MM.1S (cell line): ENCODE data around the gene SLC25A29.

ENCODE experiments used
- EZH2 ChIP-seq: fragments of 300-600 bp; sonication (generic); optimal IDR thresholded peaks from 2 replicates; pipeline ENCODE3; 2017; ENCODE audit warnings: low read depth, mild to moderate bottlenecking, antibody characterized with exemption, low read length, mixed read lengths
- TF ChIP-seq, protein P1 (sequence below): fragments of 300-600 bp; sonication (generic); IDR thresholded peaks from 2 replicates; pipeline ENCODE4 v1.5.1; 2016; ENCODE audit warnings: antibody characterized with exemption, low read length, mixed read lengths

DNA sequence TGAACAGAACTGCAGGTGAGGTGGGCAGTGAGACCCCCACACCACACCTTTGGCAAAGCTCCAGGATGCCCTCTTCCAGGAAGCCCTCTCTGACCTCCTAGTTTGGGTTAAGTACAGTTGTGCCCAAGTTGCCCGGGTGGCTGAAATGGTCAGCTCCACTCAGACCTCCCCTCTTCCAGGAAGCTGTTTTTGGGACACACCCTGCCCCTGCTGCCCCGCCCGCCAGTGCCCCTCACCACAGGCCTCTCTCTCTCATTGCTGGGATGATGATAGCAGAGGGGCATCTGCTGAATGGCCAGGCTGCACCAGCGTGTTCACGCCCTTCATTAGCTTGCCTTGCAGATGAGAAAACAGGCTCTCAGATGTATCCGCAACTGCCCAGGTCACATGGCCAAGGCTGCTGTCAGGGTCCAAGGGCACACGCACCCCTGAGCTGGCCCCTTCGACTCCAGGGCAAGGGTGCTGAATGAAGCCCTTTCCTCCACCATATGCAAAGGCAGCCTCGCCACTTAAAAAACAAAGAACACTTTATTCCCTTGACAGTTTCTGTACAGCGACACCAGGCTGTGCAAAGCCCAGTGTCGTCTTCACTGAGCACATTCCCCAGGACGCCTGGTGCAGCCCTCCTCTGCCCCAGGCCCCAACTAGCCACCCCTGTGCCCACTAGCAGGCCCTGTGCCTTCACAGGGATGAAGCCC, 15.5 kb downstream of the SLC25A29 start:
- TF ChIP-seq, protein P1, sequence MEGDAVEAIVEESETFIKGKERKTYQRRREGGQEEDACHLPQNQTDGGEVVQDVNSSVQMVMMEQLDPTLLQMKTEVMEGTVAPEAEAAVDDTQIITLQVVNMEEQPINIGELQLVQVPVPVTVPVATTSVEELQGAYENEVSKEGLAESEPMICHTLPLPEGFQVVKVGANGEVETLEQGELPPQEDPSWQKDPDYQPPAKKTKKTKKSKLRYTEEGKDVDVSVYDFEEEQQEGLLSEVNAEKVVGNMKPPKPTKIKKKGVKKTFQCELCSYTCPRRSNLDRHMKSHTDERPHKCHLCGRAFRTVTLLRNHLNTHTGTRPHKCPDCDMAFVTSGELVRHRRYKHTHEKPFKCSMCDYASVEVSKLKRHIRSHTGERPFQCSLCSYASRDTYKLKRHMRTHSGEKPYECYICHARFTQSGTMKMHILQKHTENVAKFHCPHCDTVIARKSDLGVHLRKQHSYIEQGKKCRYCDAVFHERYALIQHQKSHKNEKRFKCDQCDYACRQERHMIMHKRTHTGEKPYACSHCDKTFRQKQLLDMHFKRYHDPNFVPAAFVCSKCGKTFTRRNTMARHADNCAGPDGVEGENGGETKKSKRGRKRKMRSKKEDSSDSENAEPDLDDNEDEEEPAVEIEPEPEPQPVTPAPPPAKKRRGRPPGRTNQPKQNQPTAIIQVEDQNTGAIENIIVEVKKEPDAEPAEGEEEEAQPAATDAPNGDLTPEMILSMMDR = no peak
- TF ChIP-seq EZH2 = no peak
